Endothelial cell of umbilical vein (primary cell): ENCODE measurements around the gene GIMAP8. TPM values are rescaled to one million over a fixed set of nuclear protein-coding genes. Genes with fewer than 3 reads are reported as not detected.
"Not testable (repeated sequence)": the region's sequence is repeated elsewhere in the genome, so short reads cannot be mapped to it uniquely, and the experiment has no call there.

Experiments
- BruUV-seq: library from RNA; stranded (reverse); fragments of 400-500 nt; replicated peaks from 2 replicates; lab custom pipeline; 2021; lab: Mats Ljungman, UMichigan
- CTCF ChIA-PET: fragments of 300-600, 350-600 bp; sonication (Branson Sonifier 250); formaldehyde crosslinking; loops from one replicate; lab custom pipeline; 2021; ENCODE audit warnings: antibody characterized with exemption, inconsistent platforms; lab: Charles Lee
- POLR2A ChIA-PET: fragments of 300-600, 350-600 bp; sonication (Branson Sonifier 250); formaldehyde crosslinking; loops from one replicate; lab custom pipeline; 2021; ENCODE audit warnings: antibody characterized with exemption, inconsistent platforms; lab: Charles Lee
- DNase-seq: peaks from one replicate; pipeline ENCODE4 v3.0.0-alpha.2; 2011; ENCODE audit warnings: low read depth, low spot score
- FAIRE-seq: peaks from 2 replicates; lab custom pipeline; 2011; peaks lifted over from hg19 to GRCh38; lab: Jason Lieb, UNC
- H2AFZ ChIP-seq: 2 replicates; pipeline ENCODE4 v1.6.0; 2012; ENCODE audit warnings: low read depth, low read length, control low read depth, inconsistent platforms
- H3K27ac ChIP-seq: 2 replicates; pipeline ENCODE4 v1.5.1; 2011; ENCODE audit warnings: low read depth, mild to moderate bottlenecking, control low read depth, low read length, moderate library complexity; ENCODE audit not compliant: insufficient read depth
- H3K27me3 ChIP-seq, 2 experiments: 2 replicates each; pipeline versions ENCODE4 v1.6.0 to v1.6.1; 2011; ENCODE audit warnings: low read length in 2 of 2, mixed read lengths in 1 of 2; ENCODE audit not compliant: control insufficient read depth in 2 of 2, insufficient read depth in 2 of 2
- H3K36me3 ChIP-seq, 2 experiments: 2 replicates in 1 of 2; 3 replicates in 1 of 2; pipeline ENCODE4 v1.5.1; 2011; ENCODE audit warnings: low read length in 2 of 2, mild to moderate bottlenecking in 1 of 2, moderate library complexity in 1 of 2; ENCODE audit not compliant: control insufficient read depth in 2 of 2, insufficient read depth in 2 of 2; ENCODE audit errors: extremely low read depth in 1 of 2
- H3K4me1 ChIP-seq: 3 replicates; pipeline ENCODE4 v1.5.1; 2011; ENCODE audit warnings: mild to moderate bottlenecking, low read length; ENCODE audit not compliant: control insufficient read depth, insufficient read depth; ENCODE audit errors: extremely low read depth
- H3K4me2 ChIP-seq: 2 replicates; pipeline ENCODE4 v1.6.1; 2011; ENCODE audit warnings: low read length, control low read depth, mixed read lengths; ENCODE audit not compliant: insufficient read depth
- H3K4me3 ChIP-seq, 3 experiments: fragments of 200-600 bp in 1 of 3; sonication (generic), shearing (Covaris generic) in 1 of 3; replicated peaks in 1 of 3; 2 replicates each; pipeline ENCODE4 v1.5.1; 2011 to 2016; ENCODE audit warnings: control low read depth in 3 of 3, low read length in 3 of 3, mild to moderate bottlenecking in 2 of 3, inconsistent platforms in 1 of 3, low read depth in 1 of 3, moderate library complexity in 1 of 3; ENCODE audit not compliant: insufficient read depth in 1 of 3
- H3K79me2 ChIP-seq: 2 replicates; pipeline ENCODE4 v1.6.0; 2012; ENCODE audit warnings: low read length, inconsistent platforms; ENCODE audit not compliant: control insufficient read depth, insufficient read depth
- H3K9ac ChIP-seq: replicated peaks from 2 replicates; pipeline ENCODE3; 2011; ENCODE audit warnings: low read length, control low read depth; ENCODE audit not compliant: insufficient read depth; ENCODE audit errors: extremely low read depth
- H3K9me1 ChIP-seq: replicated peaks from 3 replicates; pipeline ENCODE4 v1.6.0; 2011; ENCODE audit warnings: mild to moderate bottlenecking, low read length; ENCODE audit not compliant: control insufficient read depth, insufficient read depth; ENCODE audit errors: extremely low read depth
- H3K9me3 ChIP-seq: replicated peaks from 2 replicates; pipeline ENCODE4 v1.5.1; 2012; ENCODE audit warnings: low read length, inconsistent platforms; ENCODE audit not compliant: control insufficient read depth, insufficient read depth
- H4K20me1 ChIP-seq: replicated peaks from 2 replicates; pipeline ENCODE3; 2011; ENCODE audit warnings: mild to moderate bottlenecking, low read length; ENCODE audit not compliant: control insufficient read depth, insufficient read depth; ENCODE audit errors: extremely low read depth
- CTCF ChIP-seq, 2 donors: IDR thresholded peaks; 1 replicate in 1 of 2; 2 replicates in 1 of 2; pipeline ENCODE4 v1.5.1; 2011; ENCODE audit warnings: low read length in 2 of 2, mild to moderate bottlenecking in 2 of 2, moderate library complexity in 2 of 2, control low read depth in 1 of 2, inconsistent platforms in 1 of 2, low read depth in 1 of 2; ENCODE audit not compliant: insufficient read depth in 1 of 2; ENCODE audit errors: extremely low read depth in 1 of 2
- EZH2 ChIP-seq: IDR thresholded peaks from 2 replicates; pipeline ENCODE4 v1.6.1; 2012; ENCODE audit warnings: borderline replicate concordance, low read depth, mild to moderate bottlenecking, moderate library complexity, low read length, inconsistent platforms; ENCODE audit not compliant: severe bottlenecking
- FOS ChIP-seq: IDR thresholded peaks from 2 replicates; pipeline ENCODE4 v1.6.1; 2011; ENCODE audit warnings: mild to moderate bottlenecking, low read length, moderate library complexity, borderline replicate concordance; ENCODE audit not compliant: insufficient read depth
- GATA2 ChIP-seq: IDR thresholded peaks from 2 replicates; pipeline ENCODE4 v1.7.0; 2011; ENCODE audit warnings: low read depth, mild to moderate bottlenecking, moderate library complexity, mixed read lengths, low read length; ENCODE audit not compliant: insufficient read length, insufficient read depth
- JUN ChIP-seq: IDR thresholded peaks from 2 replicates; pipeline ENCODE4 v1.6.1; 2011; ENCODE audit warnings: borderline replicate concordance, low read depth; ENCODE audit not compliant: insufficient read length, insufficient read depth
- MYC ChIP-seq: IDR thresholded peaks from one replicate; pipeline ENCODE4 v1.6.1; 2011; ENCODE audit warnings: mild to moderate bottlenecking, low read depth, low read length
- POLR2A ChIP-seq: IDR thresholded peaks from 2 replicates; pipeline ENCODE4 v1.6.1; 2012; ENCODE audit warnings: low read depth, mild to moderate bottlenecking, control low read depth, low read length
- POLR2AphosphoS5 ChIP-seq: IDR thresholded peaks from 2 replicates; pipeline ENCODE4 v1.6.1; 2012; ENCODE audit warnings: low read depth, mild to moderate bottlenecking, control low read depth, low read length, moderate library complexity; ENCODE audit not compliant: insufficient read depth
- dilution Hi-C: fragments of 300-500 bp; cut with MboI; formaldehyde crosslinking; loops from one replicate; pipeline ENCODE4 v1.15.0; 2019; ENCODE audit warnings: low sequenced_read_pairs; ENCODE audit not compliant: extremely low pct_ligation_motif_present
- intact Hi-C: fragments of 100-400 bp; cut with micrococcal nuclease; formaldehyde crosslinking; loops from one replicate; pipeline ENCODE4 v1.10.0; 2022
- polyA plus RNA-seq, 4 experiments: library from polyadenylated mRNA; depleted of rRNA in 3 of 4; stranded (reverse) in 3 of 4; unstranded in 1 of 4; fragments of >200 nt; gene quantifications; 2 replicates each; pipeline versions ENCODE4 v1.2.1 to v1.2.3, GENCODE V29; 2011 to 2012; ENCODE audit warnings: missing spikeins in 1 of 4
- total RNA-seq: library from RNA; stranded (reverse); gene quantifications from 2 replicates; pipeline ENCODE4 v1.2.3, GENCODE V29; 2021
- TF ChIP-seq, protein P1 (sequence below): IDR thresholded peaks from 2 replicates; pipeline ENCODE4 v1.6.1; 2011; ENCODE audit not compliant: insufficient read depth, insufficient read length

Gene GIMAP8
- total and polyA plus RNA-seq, 2 donors (not counting 3 experiments of a cell fraction or from before 2014, with no cell fraction given) = 32.2 to 71.8 TPM

GRCh38 chr7:150484071-150484470 lies 33.6 kb downstream of the GIMAP8 start:
- peak overlapping the region; percentile 84 for H3K4me2 ChIP-seq
- H3K4me3 ChIP-seq = peak overlapping the region in 1 of 3 experiments; percentile 62
- DNase-seq (peak; percentile 88), FAIRE-seq (peak; percentile 88)
- peak; percentile 35 for TF ChIP-seq JUN
- peak; percentile 67 for TF ChIP-seq GATA2
- H3K79me2 ChIP-seq, BruUV-seq, H3K27me3 ChIP-seq, dilution Hi-C loops, H3K9me1 ChIP-seq, H4K20me1 ChIP-seq, H3K9me3 ChIP-seq, H3K36me3 ChIP-seq: not testable (repeated sequence)
- ChIA-PET POLR2A (interaction anchor here (0.7 kb wide), 1 partner anchor 31 kb away, joined by 4 read pairs; the partner anchor contains the start of gene GIMAP7), CTCF (interaction anchor here (1.1 to 3.8 kb wide), 6 partner anchors 12 to 294 kb away, joined by 3 to 19 read pairs (median 4); partner anchors contain the start of genes GIMAP7 and GIMAP8)
- peak overlapping the region; percentile 25 for H2AFZ ChIP-seq
- H3K27ac ChIP-seq = peak overlapping the region; percentile 72
- H3K9ac ChIP-seq = peak overlapping the region; percentile 39
- intact Hi-C loops = loop anchor here (1.0 kb wide), 4 partner anchors 31 to 271 kb away; no protein-coding TSS in a partner anchor
- H3K4me1 ChIP-seq = peaks cover 17% of the 10 kb centered on the region

DNA sequence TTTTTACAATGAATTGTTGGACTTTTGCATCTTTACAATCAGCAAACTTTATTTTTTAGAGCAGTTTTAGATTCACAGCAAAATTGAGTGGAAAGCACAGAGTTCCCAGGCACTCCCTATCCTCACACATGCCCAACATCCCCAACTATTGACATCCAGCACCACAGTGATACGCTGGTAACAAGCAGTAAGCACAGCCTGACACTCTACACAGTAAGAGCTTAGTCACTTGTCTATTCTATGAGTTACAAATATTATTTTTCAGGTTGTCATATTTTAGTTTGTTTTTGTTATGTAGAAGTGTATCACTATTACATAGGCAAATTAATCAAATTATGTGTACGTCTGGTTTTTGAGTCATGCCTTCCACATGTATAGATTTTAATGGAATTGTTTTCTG lies 37.2 kb downstream of the GIMAP8 start:
- no peak overlapping the region for H3K4me2 ChIP-seq
- ChIA-PET POLR2A (interaction anchor here (0.6 kb wide), 1 partner anchor 8 kb away, joined by 3 read pairs; no protein-coding TSS in a partner anchor), CTCF (no interaction called here)
- no peaks in the 10 kb centered on the region for H4K20me1 ChIP-seq
- intact Hi-C loops (no loop called here), dilution Hi-C loops (no loop called here)
- no peak for DNase-seq
- H3K27ac ChIP-seq = no peak overlapping the region
- H3K4me1 ChIP-seq = peaks cover 17% of the 10 kb centered on the region
- H3K36me3 ChIP-seq = no peaks in the 10 kb centered on the region
- no peak for TF ChIP-seq EZH2
- TF ChIP-seq FOS = no peak
- TF ChIP-seq MYC = no peak
- TF ChIP-seq, protein P1, sequence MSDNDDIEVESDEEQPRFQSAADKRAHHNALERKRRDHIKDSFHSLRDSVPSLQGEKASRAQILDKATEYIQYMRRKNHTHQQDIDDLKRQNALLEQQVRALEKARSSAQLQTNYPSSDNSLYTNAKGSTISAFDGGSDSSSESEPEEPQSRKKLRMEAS = no peak
- TF ChIP-seq JUN = no peak
- no peak for TF ChIP-seq GATA2
- no peak for TF ChIP-seq CTCF (IDR thresholded peaks at IDR 0.05; ENCODE audit: extremely low read depth in 1 of 2, insufficient read depth in 1 of 2, low read depth in 1 of 2, low read length in 2 of 2)
- TF ChIP-seq POLR2AphosphoS5 = no peak
- no peak for TF ChIP-seq POLR2A
- H3K9me3 ChIP-seq = no peaks in the 10 kb centered on the region
- no peak overlapping the region for H3K4me3 ChIP-seq
- H3K9ac ChIP-seq = no peak overlapping the region
- H2AFZ ChIP-seq = no peak overlapping the region
- H3K27me3 ChIP-seq = no peaks in the 10 kb centered on the region
- no peak for FAIRE-seq
- H3K9me1 ChIP-seq = no peaks in the 10 kb centered on the region
- BruUV-seq = no TSS peak
- no peaks in the 10 kb centered on the region for H3K79me2 ChIP-seq
